ENCODE measurements around the gene AADACL4.

The AADACL4 gene

DNA sequence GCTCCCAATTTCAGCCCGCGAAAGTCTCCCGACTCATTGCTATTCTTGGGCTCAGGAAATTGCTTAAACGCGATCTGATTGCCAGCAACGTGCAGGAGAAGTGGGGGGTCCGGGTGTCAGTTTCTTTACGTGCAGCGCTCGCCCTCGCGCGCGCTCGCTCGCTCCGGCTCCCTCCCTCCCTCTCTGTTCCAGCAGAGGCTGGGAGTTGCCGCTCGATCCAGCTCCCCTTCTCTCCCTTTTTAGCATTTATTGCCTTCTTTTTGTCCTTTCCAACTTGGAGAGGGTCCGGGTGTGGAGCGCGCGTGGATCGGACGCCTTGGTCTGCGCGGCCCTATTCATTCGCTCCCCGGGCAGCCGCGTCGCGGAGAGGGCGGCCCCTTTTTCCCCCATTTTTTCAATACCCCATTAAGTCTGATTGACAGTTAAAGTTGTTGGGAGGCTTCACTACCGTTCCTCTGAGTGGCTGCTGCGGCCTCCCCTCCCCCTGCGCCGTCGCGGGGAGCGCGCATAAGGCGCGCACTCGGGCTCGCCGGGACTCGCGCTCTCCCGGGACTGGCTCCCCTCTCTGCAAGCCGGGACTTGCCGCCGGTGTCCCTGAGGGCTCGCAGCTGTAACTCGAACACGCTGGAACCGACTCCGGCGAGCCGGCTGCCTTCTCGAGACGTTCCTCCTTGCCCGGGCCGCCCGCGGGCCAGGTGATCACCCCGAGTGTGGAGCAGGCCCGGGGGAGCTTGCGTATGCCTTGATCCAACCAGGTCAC is 25.8 kb upstream of the AADACL4 start, which contains the start of gene DHRS3:
Gene DHRS3 (minus strand): TSS at position 310 of the 760 bp plus-strand sequence. CDS start 862 bp downstream, outside the sequence.
- H3K4me2 ChIP-seq (ENCODE audit: low read length, poor library complexity, severe bottlenecking) = peak within 1 kb of the TSS; percentile 93
- H3K18ac ChIP-seq (ENCODE audit: low read depth in 1 of 2, low read length in 2 of 2) = peak within 1 kb of the TSS in 1 of 2 experiments; percentile 2

DNA sequence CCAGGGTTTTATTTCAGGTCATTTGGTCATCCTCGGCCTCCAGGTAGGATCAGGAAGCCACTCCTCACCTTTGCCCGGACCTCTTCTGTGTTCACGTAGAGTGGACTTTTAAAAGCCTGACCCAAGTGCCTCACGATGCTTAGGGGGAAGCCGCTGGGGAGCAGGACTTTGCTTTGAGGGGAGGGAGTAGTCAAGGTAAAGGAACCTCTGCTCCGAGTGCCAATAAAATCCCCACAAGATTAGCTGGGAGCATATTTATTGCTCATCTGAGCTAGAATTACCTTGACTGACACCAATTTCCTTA is 25.3 kb upstream of the AADACL4 start:
- Histone ChIP-seq H3K27me3 (ENCODE audit: control insufficient read depth in 1 of 2, insufficient read depth in 1 of 2, low read length in 2 of 2) (peaks cover 0 to 19% of the 10 kb centered on the region in 2 experiments), H2AK5ac (ENCODE audit: low read length, severe bottlenecking) (no peak overlapping the region), H4K91ac (ENCODE audit: low read length) (no peak overlapping the region), H3K79me1 (replicated peaks; ENCODE audit: low read length, poor library complexity, severe bottlenecking) (no peaks in the 10 kb centered on the region), H3K9ac (ENCODE audit: low read length) (peak overlapping the region; percentile 91), H3K23ac (ENCODE audit: low read length in 2 of 2) (no peak overlapping the region), H3K14ac (ENCODE audit: low read length in 2 of 2) (no peak overlapping the region), H3K27ac (ENCODE audit: low read length, poor library complexity, severe bottlenecking) (peak overlapping the region; percentile 44), H3K36me3 (ENCODE audit: control insufficient read depth in 1 of 2, insufficient read depth in 2 of 2, low read depth in 1 of 2, low read length in 2 of 2) (no peaks in the 10 kb centered on the region), H4K8ac (ENCODE audit: low read length) (peak overlapping the region; percentile 55), H2AFZ (ENCODE audit: low read depth, low read length) (no peak overlapping the region), H3K9me3 (ENCODE audit: control insufficient read depth, low read length) (no peaks in the 10 kb centered on the region), H3K4me2 (ENCODE audit: low read length, poor library complexity, severe bottlenecking) (peak overlapping the region; percentile 93), H3K4me3 (ENCODE audit: insufficient read depth in 1 of 2, low read depth in 1 of 2, low read length in 2 of 2) (peak overlapping the region; percentile 60 to 83), H2BK12ac (ENCODE audit: low read length in 2 of 2) (no peak overlapping the region), H2BK120ac (ENCODE audit: low read depth, low read length) (no peak overlapping the region), H3K18ac (ENCODE audit: low read depth in 1 of 2, low read length in 2 of 2) (no peak overlapping the region), H3K4ac (ENCODE audit: low read depth in 1 of 2, low read length in 2 of 2) (no peak overlapping the region), H2BK5ac (ENCODE audit: low read depth, low read length, poor library complexity, severe bottlenecking) (no peak overlapping the region), H2BK15ac (ENCODE audit: low read depth, poor library complexity, severe bottlenecking) (no peak overlapping the region), H3K4me1 (ENCODE audit: control insufficient read depth, insufficient read depth, low read depth, low read length) (peaks cover 35% of the 10 kb centered on the region)
- no peak for DNase-seq
- 6% methylated on average over 6 of the region's 6 CpGs for WGBS

More for the DNA sequence above, 25.8 kb upstream of the AADACL4 start, which contains the start of gene DHRS3:
- Histone ChIP-seq H3K9me3 (ENCODE audit: control insufficient read depth, low read length) (no peaks in the 10 kb centered on the region), H3K27ac (ENCODE audit: low read length, poor library complexity, severe bottlenecking) (peak within 1 kb of the TSS; percentile 44), H4K8ac (ENCODE audit: low read length) (peak within 1 kb of the TSS; percentile 55), H3K79me1 (replicated peaks; ENCODE audit: low read length, poor library complexity, severe bottlenecking) (no peaks in the 10 kb centered on the region), H3K9ac (ENCODE audit: low read length) (peak within 1 kb of the TSS; percentile 91), H2BK15ac (ENCODE audit: low read depth, poor library complexity, severe bottlenecking) (no peak within 1 kb of the TSS), H2AK5ac (ENCODE audit: low read length, severe bottlenecking) (no peak within 1 kb of the TSS), H3K4me1 (ENCODE audit: control insufficient read depth, insufficient read depth, low read depth, low read length) (peaks cover 35% of the 10 kb centered on the region), H3K14ac (ENCODE audit: low read length in 2 of 2) (no peak within 1 kb of the TSS), H3K27me3 (ENCODE audit: control insufficient read depth in 1 of 2, insufficient read depth in 1 of 2, low read length in 2 of 2) (peaks cover 0 to 24% of the 10 kb centered on the region in 2 experiments), H2BK5ac (ENCODE audit: low read depth, low read length, poor library complexity, severe bottlenecking) (no peak within 1 kb of the TSS), H2BK12ac (ENCODE audit: low read length in 2 of 2) (no peak within 1 kb of the TSS), H3K23ac (ENCODE audit: low read length in 2 of 2) (peak within 1 kb of the TSS in 1 of 2 experiments; percentile 89), H2BK120ac (ENCODE audit: low read depth, low read length) (no peak within 1 kb of the TSS), H3K4me3 (ENCODE audit: insufficient read depth in 1 of 2, low read depth in 1 of 2, low read length in 2 of 2) (peak within 1 kb of the TSS; percentile 60 to 83), H3K36me3 (ENCODE audit: control insufficient read depth in 1 of 2, insufficient read depth in 2 of 2, low read depth in 1 of 2, low read length in 2 of 2) (peaks cover 0 to 3% of the 10 kb centered on the region in 2 experiments), H4K91ac (ENCODE audit: low read length) (no peak within 1 kb of the TSS), H3K4ac (ENCODE audit: low read depth in 1 of 2, low read length in 2 of 2) (no peak within 1 kb of the TSS), H2AFZ (ENCODE audit: low read depth, low read length) (peak within 1 kb of the TSS; percentile 36)
- DNase-seq = peak; percentile 60
- WGBS = under 1% methylated on average over 53 of the region's 69 CpGs

DNA sequence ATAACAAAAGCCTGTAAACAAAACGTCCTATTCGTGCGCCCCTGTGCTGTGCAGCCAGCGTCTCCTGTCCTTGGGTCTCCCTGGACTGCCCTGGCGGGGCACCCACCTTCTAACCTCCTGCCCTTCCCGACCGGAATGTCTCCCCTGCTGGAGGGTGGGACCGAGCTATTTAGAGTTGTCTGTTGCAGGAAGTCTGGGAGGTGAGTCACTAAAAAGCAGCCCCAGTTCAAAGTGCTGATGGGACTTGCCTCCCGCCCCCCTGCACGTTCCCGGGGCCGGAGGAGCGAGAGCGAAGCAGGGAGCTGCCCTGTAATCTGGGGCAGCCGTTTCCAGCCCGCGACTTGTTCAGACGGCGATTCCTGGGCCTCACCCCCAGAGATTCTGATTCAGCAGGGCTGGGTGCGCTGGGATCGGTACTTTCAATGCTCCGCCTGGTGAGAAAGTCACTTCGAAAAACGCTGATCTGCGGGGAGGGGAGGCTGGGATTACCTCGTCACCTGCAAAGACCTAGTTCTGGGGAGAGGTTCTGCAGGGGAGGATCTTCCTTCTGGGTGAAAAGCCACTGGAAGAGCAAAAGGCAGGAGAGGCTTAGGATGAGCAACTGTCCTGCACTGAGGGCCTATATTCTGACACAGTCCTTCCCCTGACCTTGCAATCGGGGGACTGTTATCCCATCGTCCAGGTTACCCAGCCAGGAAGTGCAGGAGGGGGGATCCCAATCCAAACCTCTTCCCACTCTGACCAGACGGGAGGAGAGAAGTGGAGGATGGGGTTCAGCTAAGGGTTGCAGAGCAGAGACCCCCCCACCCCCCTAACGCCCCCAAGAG is 24.7 kb upstream of the AADACL4 start:
- Histone ChIP-seq H2BK15ac (ENCODE audit: low read depth, poor library complexity, severe bottlenecking) (no peak overlapping the region), H3K27ac (ENCODE audit: low read length, poor library complexity, severe bottlenecking) (peak overlapping the region; percentile 36), H3K4me2 (ENCODE audit: low read length, poor library complexity, severe bottlenecking) (peak overlapping the region; percentile 93), H3K14ac (ENCODE audit: low read length in 2 of 2) (no peak overlapping the region), H3K4me3 (ENCODE audit: insufficient read depth in 1 of 2, low read depth in 1 of 2, low read length in 2 of 2) (peak overlapping the region; percentile 45 to 83), H3K23ac (ENCODE audit: low read length in 2 of 2) (no peak overlapping the region), H2BK5ac (ENCODE audit: low read depth, low read length, poor library complexity, severe bottlenecking) (no peak overlapping the region), H3K4me1 (ENCODE audit: control insufficient read depth, insufficient read depth, low read depth, low read length) (peaks cover 35% of the 10 kb centered on the region), H3K36me3 (ENCODE audit: control insufficient read depth in 1 of 2, insufficient read depth in 2 of 2, low read depth in 1 of 2, low read length in 2 of 2) (no peaks in the 10 kb centered on the region), H4K91ac (ENCODE audit: low read length) (no peak overlapping the region), H3K18ac (ENCODE audit: low read depth in 1 of 2, low read length in 2 of 2) (peak overlapping the region in 1 of 2 experiments; percentile 29), H4K8ac (ENCODE audit: low read length) (no peak overlapping the region), H3K9ac (ENCODE audit: low read length) (peak overlapping the region; percentile 91), H3K4ac (ENCODE audit: low read depth in 1 of 2, low read length in 2 of 2) (no peak overlapping the region), H2AFZ (ENCODE audit: low read depth, low read length) (no peak overlapping the region), H3K79me1 (replicated peaks; ENCODE audit: low read length, poor library complexity, severe bottlenecking) (no peaks in the 10 kb centered on the region), H3K9me3 (ENCODE audit: control insufficient read depth, low read length) (no peaks in the 10 kb centered on the region), H3K27me3 (ENCODE audit: control insufficient read depth in 1 of 2, insufficient read depth in 1 of 2, low read length in 2 of 2) (peaks cover 0 to 19% of the 10 kb centered on the region in 2 experiments), H2BK120ac (ENCODE audit: low read depth, low read length) (no peak overlapping the region), H2AK5ac (ENCODE audit: low read length, severe bottlenecking) (no peak overlapping the region), H2BK12ac (ENCODE audit: low read length in 2 of 2) (peak overlapping the region in 1 of 2 experiments; percentile 3)
- peak; percentile 77 for DNase-seq
- 4% methylated on average over 27 of the region's 30 CpGs for WGBS

Measured in mesenchymal stem cell (in vitro differentiated cells and primary cell).